Transverse colon (tissue), 4 donors: ENCODE data around the gene CXorf58. TPM values are rescaled to one million over a fixed set of nuclear protein-coding genes. Genes with fewer than 3 reads are reported as not detected.

Experiments used
- DNase-seq: peaks from one replicate; pipeline ENCODE4 v3.0.0-alpha.2; 2019
- H3K27ac ChIP-seq, 4 donors: fragments of 200-600 bp; sonication (generic); 2 replicates each; pipeline ENCODE4 v1.5.1; 2016 to 2018; ENCODE audit warnings: inconsistent platforms in 4 of 4
- H3K27me3 ChIP-seq: fragments of 200-600 bp; sonication (generic); 2 replicates; pipeline ENCODE4 v1.5.1; 2017; ENCODE audit warnings: inconsistent platforms
- H3K36me3 ChIP-seq, 4 donors: fragments of 200-600 bp; sonication (generic); 2 replicates each; pipeline ENCODE4 v1.5.1; 2017 to 2019; ENCODE audit warnings: inconsistent platforms in 4 of 4
- H3K4me1 ChIP-seq, 4 donors: fragments of 200-600 bp; sonication (generic); 2 replicates each; pipeline ENCODE4 v1.5.1; 2017 to 2020; ENCODE audit warnings: inconsistent platforms in 4 of 4
- H3K4me3 ChIP-seq, 4 donors: fragments of 200-600 bp; sonication (generic); 1 replicate in 1 of 4; 2 replicates in 3 of 4; pipeline versions ENCODE4 v1.5.1 to v1.6.1; 2017 to 2019; ENCODE audit warnings: inconsistent platforms in 4 of 4
- H3K9me3 ChIP-seq, 2 donors: fragments of 200-600 bp; sonication (generic); 2 replicates each; pipeline ENCODE4 v1.5.1; 2017 to 2019; ENCODE audit warnings: inconsistent platforms in 2 of 2
- CTCF ChIP-seq, 5 experiments: fragments of 200-600 bp in 3 of 5; fragments of 450-650 bp in 2 of 5; sonication (generic) in 3 of 5; IDR thresholded peaks; 1 replicate in 2 of 5; 2 replicates in 3 of 5; pipeline ENCODE4 v1.5.1; 2016 to 2017; ENCODE audit warnings: antibody characterized with exemption in 5 of 5, inconsistent platforms in 3 of 5, mild to moderate bottlenecking in 2 of 5, moderate library complexity in 1 of 5
- EP300 ChIP-seq: sonication (generic); formaldehyde crosslinking; IDR thresholded peaks from one replicate; pipeline ENCODE4 v1.6.1; 2017; ENCODE audit warnings: antibody characterized with exemption, low read depth
- POLR2A ChIP-seq: fragments of 450-650 bp; IDR thresholded peaks from one replicate; pipeline ENCODE4 v1.6.1; 2016; ENCODE audit warnings: antibody characterized with exemption, mild to moderate bottlenecking, moderate library complexity
- POLR2AphosphoS5 ChIP-seq, 3 donors: sonication (generic); formaldehyde crosslinking; IDR thresholded peaks; one replicate each; pipeline ENCODE4 v1.6.1; 2016; ENCODE audit warnings: antibody characterized with exemption in 3 of 3
- WGBS, 2 donors: methylation state at CpG; one replicate each; pipeline ENCODE4 v1.1.5; 2018; ENCODE audit warnings: low coverage in 1 of 2; 5-methylcytosine and 5-hydroxymethylcytosine counted together
- in situ Hi-C, 4 donors: fragments of 200-750 bp; cut with MboI; loops; one replicate each; pipeline versions ENCODE4 v1.15.0 to v1.15.1; 2017; ENCODE audit warnings: low sequenced_read_pairs in 3 of 4, low pct_ligation_motif_present in 1 of 4, low pct_unique_long_range_greater_than_20kb in 1 of 4
- intact Hi-C: fragments of 100-400 bp; cut with DNase I; formaldehyde crosslinking; loops from one replicate; pipeline ENCODE4 v1.15.1; 2023; ENCODE audit warnings: low total_unique reads
- total RNA-seq, 4 donors: library from RNA; depleted of rRNA; stranded (reverse); fragments of >200 nt; gene quantifications; one replicate each; pipeline ENCODE4 v1.1.0, GENCODE V29; 2016

Gene CXorf58
- total RNA-seq, 4 donors from 2014 or later, result 0.27 TPM; not detected in 3

GRCh38 chrX:23981711-23982110 is 73.9 kb downstream of the CXorf58 start:
- Histone ChIP-seq H3K27me3 (no peaks in the 10 kb centered on the region), H3K4me3 (no peak overlapping the region), H3K9me3 (no peaks in the 10 kb centered on the region), H3K4me1 (no peaks in the 10 kb centered on the region), H3K36me3 (no peaks in the 10 kb centered on the region), H3K27ac (no peak overlapping the region)
- TF ChIP-seq EP300 (no peak), CTCF (IDR thresholded peaks at IDR 0.05) (no peak), POLR2A (no peak), POLR2AphosphoS5 (IDR thresholded peaks at IDR 0.05) (no peak)
- intact Hi-C loops (no loop called here), in situ Hi-C loops (no loop called here)
- DNase-seq, result no peak
- 74% methylated on average over 2 of the region's 2 CpGs; no CpG with 5 or more reads in 1 of the 2 donors for WGBS, 2 donors

GRCh38 chrX:23982891-23983290 is 75.1 kb downstream of the CXorf58 start:
- Histone ChIP-seq H3K9me3 (no peaks in the 10 kb centered on the region), H3K27me3 (no peaks in the 10 kb centered on the region), H3K4me3 (no peak overlapping the region), H3K36me3 (no peaks in the 10 kb centered on the region), H3K4me1 (no peaks in the 10 kb centered on the region), H3K27ac (no peak overlapping the region)
- TF ChIP-seq POLR2AphosphoS5 (IDR thresholded peaks at IDR 0.05) (no peak), POLR2A (no peak), CTCF (IDR thresholded peaks at IDR 0.05) (no peak), EP300 (no peak)
- DNase-seq, result no peak
- intact Hi-C loops, result no loop called here
- in situ Hi-C loops, result no loop called here
- WGBS, 2 donors, result 87% methylated on average over 1 of the region's 1 CpG; no CpG with 5 or more reads in 1 of the 2 donors

Other genes starting within 250 kb of the CXorf58 start
- 10 to 100 TPM; 24.3 to 46.2 (median 34.9) TPM for gene PRDX4, start 240.5 kb upstream of the CXorf58 start, total RNA-seq
- 10 to 100 TPM; 21.4 to 72.2 (median 27.5) TPM for gene ACOT9, start 164.7 kb upstream of the CXorf58 start, total RNA-seq
- gene SAT1, start 124.8 kb upstream of the CXorf58 start, total RNA-seq, result 1,000 to 10,000 TPM in 1 of 4 donors, 100 to 1,000 TPM in 3; 313 to 1,184 (median 689) TPM
- 10 to 100 TPM in 2 of 4 donors, 1 to 10 TPM in 1, not detected in 1; 10.0 to 24.5 (median 15.6) TPM for gene APOO, start 68 bp upstream of the CXorf58 start, total RNA-seq
- gene KLHL15, start 119.2 kb downstream of the CXorf58 start, total RNA-seq, result 1 to 10 TPM in 3 of 4 donors, under 1 TPM in 1; 0.60 to 6.7 (median 5.3) TPM
- 100 to 1,000 TPM in 1 of 4 donors, 10 to 100 TPM in 3; 50.5 to 129 (median 80.5) TPM for gene EIF2S3, start 146.9 kb downstream of the CXorf58 start, total RNA-seq
- gene ZFX, start 241.7 kb downstream of the CXorf58 start, total RNA-seq, result 10 to 100 TPM; 33.7 to 50.5 (median 47.4) TPM